GM13976 (cell line): ENCODE results near the gene FMO1.

Experiments
- DNase-seq: peaks from one replicate; pipeline ENCODE4 v3.0.0; 2012; ENCODE audit warnings: low spot score
- CTCF ChIP-seq: IDR thresholded peaks from 2 replicates; pipeline ENCODE4 v1.5.1; 2012; ENCODE audit warnings: borderline replicate concordance, mild to moderate bottlenecking; ENCODE audit not compliant: insufficient read depth; ENCODE audit errors: extremely low read depth, missing control alignments, control extremely low read depth
- in situ Hi-C: fragments of 300-500 bp; cut with MboI; formaldehyde crosslinking; loops from one replicate; pipeline ENCODE4 v1.12.0; 2022; ENCODE audit warnings: low sequenced_read_pairs, mixed read lengths, inconsistent platforms; ENCODE audit not compliant: unreplicated experiment

Gene FMO1

DNA sequence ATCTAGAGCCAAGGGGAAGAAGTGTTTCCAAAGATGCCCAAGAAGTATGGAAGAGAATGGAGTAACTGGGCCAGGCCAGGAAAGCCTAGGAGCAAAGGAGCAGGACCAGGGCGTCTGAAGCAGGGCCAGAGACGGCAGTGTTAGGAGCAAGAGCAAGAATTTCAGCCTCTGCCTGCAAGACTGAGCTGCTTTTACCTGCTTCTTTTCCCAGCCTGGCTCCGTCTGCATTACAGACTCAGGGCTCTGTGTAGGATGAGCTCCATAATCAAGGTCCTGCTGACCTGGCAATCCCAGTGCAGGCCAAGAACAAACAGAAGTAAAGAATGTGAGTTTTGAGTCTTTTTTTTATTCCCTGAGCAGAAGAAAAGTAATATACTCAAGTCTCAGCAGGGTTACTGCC is 10.1 kb downstream of the FMO1 start:
- no peak for TF ChIP-seq CTCF
- no peak for DNase-seq
- in situ Hi-C loops, result no loop called here

- no peak for TF ChIP-seq CTCF
- no peak for DNase-seq
- in situ Hi-C loops, result no loop called here
Measured at GRCh38 chr1:171258943-171259342, 10.6 kb downstream of the FMO1 start.

DNA sequence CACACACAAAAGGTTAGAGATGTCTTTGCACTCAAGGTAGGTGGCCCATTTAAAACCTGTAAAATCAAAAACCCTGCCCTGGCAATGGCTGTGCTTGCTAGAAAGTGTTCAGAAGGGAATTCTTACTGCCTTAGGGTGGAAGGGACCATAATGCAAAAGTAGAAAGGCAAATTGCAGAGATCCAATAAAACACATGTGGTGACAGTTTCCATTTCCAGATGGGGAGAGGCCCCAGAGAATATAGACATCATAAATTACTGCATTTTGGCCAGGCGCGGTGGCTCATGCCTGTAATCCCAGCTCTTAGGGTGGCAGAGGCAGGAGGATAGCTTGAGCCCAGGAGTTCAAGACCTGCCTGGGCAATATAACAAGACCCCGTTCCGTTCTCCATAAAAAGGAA is 13.0 kb downstream of the FMO1 start:
- no peak for DNase-seq
- in situ Hi-C loops, result no loop called here
- no peak for TF ChIP-seq CTCF

- no peak for DNase-seq
- no peak for TF ChIP-seq CTCF
- in situ Hi-C loops, result no loop called here
Measured at GRCh38 chr1:171263901-171264300, 15.6 kb downstream of the FMO1 start.

DNA sequence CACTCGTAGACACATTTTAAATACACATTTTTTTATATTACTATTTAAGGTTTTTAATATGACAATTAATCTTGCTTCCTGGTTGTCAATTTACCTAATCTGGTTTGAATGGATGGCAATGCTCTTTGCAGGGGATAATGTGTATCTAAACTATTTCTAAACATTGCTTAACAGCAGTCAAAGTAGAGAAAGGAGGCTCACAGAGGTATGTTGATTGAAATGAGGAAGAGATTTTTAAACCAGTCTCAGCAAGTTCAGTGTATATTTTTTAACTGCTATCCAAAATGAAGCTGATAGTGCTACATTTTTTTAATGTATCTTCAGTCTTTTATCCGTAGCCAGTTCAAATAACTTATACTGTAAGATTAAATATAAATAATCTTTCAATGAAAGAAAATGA is 17.4 kb downstream of the FMO1 start:
- in situ Hi-C loops, result no loop called here
- no peak for TF ChIP-seq CTCF

DNA sequence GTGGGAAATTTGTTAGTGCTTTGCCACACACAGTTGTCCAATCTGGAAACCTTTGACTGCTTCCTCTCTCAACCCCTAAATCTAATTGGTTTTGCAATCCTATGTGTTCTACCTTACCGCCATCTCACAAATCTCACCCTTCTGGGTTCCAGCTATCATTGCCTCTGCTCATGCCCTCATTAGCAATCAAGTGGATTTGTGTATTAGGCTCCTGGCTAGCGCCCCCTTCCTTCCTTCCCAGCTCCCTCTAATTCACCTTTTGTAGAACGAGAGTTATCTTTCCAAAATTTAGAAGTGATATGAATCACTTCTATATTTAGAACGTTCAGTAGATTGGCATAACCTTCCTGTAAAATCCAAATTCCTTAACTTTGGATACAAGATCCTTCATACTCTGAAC is 18.6 kb downstream of the FMO1 start:
- no peak for TF ChIP-seq CTCF
- DNase-seq, result no peak
- in situ Hi-C loops, result no loop called here

More for the DNA sequence above, 17.4 kb downstream of the FMO1 start:
- no peak for DNase-seq

DNA sequence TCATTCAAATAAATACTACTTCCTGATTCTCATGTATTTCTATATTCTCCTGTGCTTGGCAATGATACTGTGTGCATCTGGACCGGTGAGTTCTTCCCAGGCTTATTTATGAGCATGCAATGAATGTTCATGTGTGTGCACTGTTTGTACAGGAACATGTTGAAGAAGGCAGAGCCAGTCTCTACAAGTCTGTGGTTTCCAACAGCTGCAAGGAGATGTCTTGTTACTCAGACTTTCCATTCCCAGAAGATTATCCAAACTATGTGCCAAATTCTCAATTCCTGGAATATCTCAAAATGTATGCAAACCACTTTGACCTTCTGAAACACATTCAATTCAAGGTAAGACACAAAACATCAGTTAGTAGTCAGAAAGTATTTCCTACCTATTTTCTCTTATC is 19.1 kb downstream of the FMO1 start:
- DNase-seq, result no peak
- in situ Hi-C loops, result no loop called here
- no peak for TF ChIP-seq CTCF
